ENCODE data around the gene ASB15.

ASB15 gene

GRCh38 chr7:123621707-123622106 lies 20.1 kb downstream of the ASB15 start:
- no peak overlapping the region for H3K4me3 ChIP-seq (ENCODE audit: low read depth, low read length)
- no peaks in the 10 kb centered on the region for H3K9me3 ChIP-seq (ENCODE audit: control insufficient read depth, low read length)
- H3K4me2 ChIP-seq (ENCODE audit: low read length): no peak overlapping the region
- no peak overlapping the region for H2AFZ ChIP-seq
- no peak overlapping the region for H3K27ac ChIP-seq
- H3K27me3 ChIP-seq (ENCODE audit: control insufficient read depth, insufficient read depth, low read length): no peaks in the 10 kb centered on the region
- H3K36me3 ChIP-seq (ENCODE audit: control insufficient read depth, insufficient read depth, low read length): no peaks in the 10 kb centered on the region
- TF ChIP-seq CTCF (IDR thresholded peaks at IDR 0.05): no peak
- H3K9ac ChIP-seq: no peak overlapping the region
- no peaks in the 10 kb centered on the region for H3K4me1 ChIP-seq
- H3K79me2 ChIP-seq: no peaks in the 10 kb centered on the region

- Histone ChIP-seq H3K4me3 (ENCODE audit: low read depth, low read length) (no peak overlapping the region), H3K4me2 (ENCODE audit: low read length) (no peak overlapping the region), H3K27ac (no peak overlapping the region)
Measured at GRCh38 chr7:123622660-123623386, 21.2 kb downstream of the ASB15 start.

GRCh38 chr7:123624527-123625183 lies 23.0 kb downstream of the ASB15 start:
- Histone ChIP-seq H3K27me3 (ENCODE audit: control insufficient read depth, insufficient read depth, low read length) (no peaks in the 10 kb centered on the region), H3K4me2 (ENCODE audit: low read length) (no peak overlapping the region), H3K27ac (no peak overlapping the region), H3K9me3 (ENCODE audit: control insufficient read depth, low read length) (no peaks in the 10 kb centered on the region), H3K4me1 (no peaks in the 10 kb centered on the region), H3K4me3 (ENCODE audit: low read depth, low read length) (no peak overlapping the region), H3K79me2 (no peaks in the 10 kb centered on the region), H3K36me3 (ENCODE audit: control insufficient read depth, insufficient read depth, low read length) (no peaks in the 10 kb centered on the region), H3K9ac (no peak overlapping the region), H2AFZ (peak overlapping the region; percentile 28)
- TF ChIP-seq CTCF (IDR thresholded peaks at IDR 0.05): peak; percentile 54

More at GRCh38 chr7:123622660-123623386, 21.2 kb downstream of the ASB15 start:
- Histone ChIP-seq H3K9me3 (ENCODE audit: control insufficient read depth, low read length) (no peaks in the 10 kb centered on the region), H3K36me3 (ENCODE audit: control insufficient read depth, insufficient read depth, low read length) (no peaks in the 10 kb centered on the region), H3K4me1 (no peaks in the 10 kb centered on the region), H2AFZ (no peak overlapping the region), H3K27me3 (ENCODE audit: control insufficient read depth, insufficient read depth, low read length) (no peaks in the 10 kb centered on the region), H3K9ac (no peak overlapping the region), H3K79me2 (no peaks in the 10 kb centered on the region)
- no peak for TF ChIP-seq CTCF (IDR thresholded peaks at IDR 0.05)

- H3K4me2 ChIP-seq (ENCODE audit: low read length): no peak overlapping the region
- no peaks in the 10 kb centered on the region for H3K9me3 ChIP-seq (ENCODE audit: control insufficient read depth, low read length)
- H3K27me3 ChIP-seq (ENCODE audit: control insufficient read depth, insufficient read depth, low read length): no peaks in the 10 kb centered on the region
- no peaks in the 10 kb centered on the region for H3K36me3 ChIP-seq (ENCODE audit: control insufficient read depth, insufficient read depth, low read length)
- no peak overlapping the region for H3K4me3 ChIP-seq (ENCODE audit: low read depth, low read length)
- H3K27ac ChIP-seq: no peak overlapping the region
- no peak overlapping the region for H2AFZ ChIP-seq
- no peak overlapping the region for H3K9ac ChIP-seq
- H3K4me1 ChIP-seq: no peaks in the 10 kb centered on the region
- no peak for TF ChIP-seq CTCF (IDR thresholded peaks at IDR 0.05)
- H3K79me2 ChIP-seq: no peaks in the 10 kb centered on the region
Measured at GRCh38 chr7:123625254-123625653, 23.6 kb downstream of the ASB15 start.
